HUDEP-2 (cell line): ENCODE data around the gene TNFRSF1B.

Experiments used
- DNase-seq, 76 experiments: peaks; one replicate each; lab custom pipeline; 2025; ENCODE audit not compliant: unreplicated experiment in 76 of 76; lab: John Stamatoyannopoulos, UW

Gene TNFRSF1B

GRCh38 chr1:12173631-12174121 is 6.9 kb downstream of the TNFRSF1B start:
- DNase-seq, result peak in 1 of 76 experiments; percentile 16

DNA sequence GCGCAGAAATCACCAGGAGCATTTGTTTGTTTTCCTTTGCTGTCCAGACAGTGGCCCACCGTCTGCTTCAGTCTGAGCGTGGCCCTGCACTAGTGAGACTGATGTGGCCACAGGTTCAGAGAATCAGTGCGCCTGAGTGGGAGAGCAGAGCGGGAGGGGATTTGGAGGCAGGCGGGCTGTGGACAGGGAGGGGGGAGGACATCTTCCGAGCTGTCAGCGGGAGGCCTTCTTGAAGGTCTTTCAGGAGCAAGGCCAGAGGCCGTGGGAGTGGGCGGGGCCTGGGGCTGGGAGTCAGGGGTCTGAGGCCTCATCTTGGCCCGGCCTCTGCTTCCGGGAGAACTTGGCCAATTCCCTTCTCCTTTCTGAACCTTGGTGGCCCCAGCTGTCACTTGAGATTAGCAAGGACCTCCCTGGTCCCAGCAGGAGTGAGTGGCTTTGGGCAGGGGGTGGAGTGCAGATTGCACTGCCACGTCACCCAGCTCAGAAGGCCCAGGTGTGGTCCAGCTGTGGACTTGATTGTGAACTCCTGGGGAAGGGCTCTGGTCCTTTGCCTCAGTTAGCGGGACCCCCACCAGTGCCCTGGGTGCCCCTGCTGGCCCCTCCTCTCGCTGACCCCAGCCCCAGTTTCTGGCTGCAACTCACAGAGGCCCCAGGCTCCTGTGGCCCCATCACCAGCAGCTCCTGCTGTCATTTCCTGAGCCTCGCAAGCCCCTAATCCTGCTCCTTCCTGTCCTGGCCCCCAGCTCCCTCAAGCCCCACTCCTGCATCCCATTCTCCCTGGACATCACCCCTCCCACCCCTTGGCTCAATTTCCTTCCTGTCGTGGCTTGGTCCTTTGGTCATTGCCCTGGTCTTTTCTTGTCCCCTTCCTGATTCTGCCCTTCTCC is 8.4 kb downstream of the TNFRSF1B start:
- DNase-seq, result peak in 3 of 76 experiments; percentile 3 to 54 (median 48)

DNA sequence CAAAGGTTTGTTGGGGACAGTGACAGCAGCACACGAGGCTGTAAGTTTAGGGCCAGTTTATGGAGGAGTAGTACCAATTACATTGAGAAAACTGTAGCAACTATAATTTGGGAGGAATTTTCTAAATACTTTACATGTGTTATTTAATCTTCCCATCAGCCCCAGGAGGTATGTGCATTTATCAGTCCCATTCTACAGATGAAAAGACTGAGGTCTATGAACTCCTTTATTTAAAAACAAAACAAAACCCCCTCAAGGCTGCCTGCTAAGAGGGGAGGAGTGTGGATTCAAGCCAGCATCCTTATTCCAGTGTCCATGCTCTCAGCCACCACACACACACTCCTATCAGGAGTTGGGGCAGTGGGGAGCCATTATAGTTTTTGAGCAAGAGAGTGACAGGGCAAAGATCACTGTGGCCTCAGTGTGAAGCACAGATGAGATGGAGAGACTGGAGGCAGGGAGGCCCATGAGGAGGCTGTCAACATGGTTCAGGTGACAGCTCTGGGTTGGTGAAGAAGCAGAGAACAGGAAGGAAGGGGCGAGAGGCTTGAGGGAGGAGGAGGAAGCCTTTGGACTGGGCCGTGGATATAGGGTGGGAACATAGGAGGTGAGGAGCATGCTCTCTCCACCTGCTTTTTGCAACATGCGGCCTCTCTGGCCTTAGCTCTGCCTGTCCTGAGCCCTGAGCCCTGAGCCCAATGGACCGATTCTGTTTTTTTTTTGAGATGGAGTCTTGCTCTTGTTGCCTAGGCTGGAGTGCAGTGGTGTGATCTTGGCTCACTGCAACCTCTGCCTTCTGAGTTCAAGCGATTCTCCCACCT is 9.7 kb downstream of the TNFRSF1B start:
- no peak for DNase-seq

- no peak for DNase-seq
Observed at GRCh38 chr1:12177156-12177998, 10.6 kb downstream of the TNFRSF1B start.

DNA sequence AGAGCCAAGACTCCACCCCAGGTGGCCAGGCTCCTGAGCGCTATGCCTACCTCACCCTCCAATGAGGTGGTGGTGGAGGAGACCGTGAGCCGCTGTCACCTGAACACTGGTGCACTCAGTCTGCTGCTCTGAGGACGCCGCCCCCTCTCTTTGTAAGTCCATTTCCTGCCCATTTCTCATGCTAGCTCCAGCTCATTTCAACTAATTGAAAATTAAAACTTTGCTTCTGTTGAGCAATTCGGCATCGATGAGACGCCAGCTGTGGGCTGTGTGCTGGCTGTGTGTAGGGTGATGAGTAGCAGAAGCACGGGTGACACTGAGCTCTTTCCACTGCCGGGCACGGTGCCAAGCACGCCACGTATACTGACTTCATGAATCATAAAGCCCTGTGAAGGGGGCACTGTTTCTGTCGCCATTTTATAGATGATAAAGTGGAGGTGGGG is 11.2 kb downstream of the TNFRSF1B start:
- no peak for DNase-seq

DNA sequence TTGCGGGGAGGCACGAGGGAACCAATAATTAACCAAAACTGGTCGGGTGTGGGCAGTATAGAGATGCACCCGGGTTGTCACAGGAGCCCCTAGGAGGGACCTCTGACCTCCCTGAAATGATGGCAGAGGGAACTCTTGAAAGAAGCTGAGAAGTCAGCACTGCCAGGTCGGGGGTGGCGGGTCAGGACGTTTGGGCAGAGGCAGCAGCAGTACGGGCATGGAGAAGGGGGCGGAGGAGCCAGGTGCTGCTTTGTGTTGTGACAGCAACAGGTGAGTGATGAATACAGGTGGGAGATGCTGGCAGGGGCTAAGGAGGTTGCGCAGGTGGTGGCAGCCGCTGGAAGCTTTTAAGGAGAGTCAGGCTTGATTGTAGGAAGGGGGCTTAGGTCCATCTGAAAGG is 11.7 kb downstream of the TNFRSF1B start:
- no peak for DNase-seq

DNA sequence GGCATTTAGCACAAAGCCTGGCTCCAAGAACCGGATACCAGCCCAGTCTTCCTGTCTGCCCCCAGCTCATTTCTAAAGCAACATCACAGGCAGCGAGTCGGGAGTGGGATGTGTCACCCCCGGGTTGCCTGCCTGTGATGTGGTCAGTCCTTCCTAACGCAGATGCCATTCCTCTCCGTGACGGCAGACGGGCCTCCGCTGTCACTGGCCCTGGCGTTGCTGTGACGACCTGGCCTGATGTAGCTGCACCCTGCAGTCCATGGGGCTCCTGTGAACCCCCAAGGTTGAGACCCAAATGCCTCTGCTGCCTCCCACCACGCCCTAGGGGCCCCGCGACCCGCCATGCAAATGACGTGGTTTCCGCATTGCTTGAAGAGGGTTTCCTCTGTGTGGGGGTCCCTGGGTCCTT is 12.3 kb downstream of the TNFRSF1B start:
- DNase-seq, result no peak

- DNase-seq, result no peak
Observed at GRCh38 chr1:12179676-12180075, 12.9 kb downstream of the TNFRSF1B start.

- no peak for DNase-seq
Observed at GRCh38 chr1:12180315-12180714, 13.5 kb downstream of the TNFRSF1B start.

DNA sequence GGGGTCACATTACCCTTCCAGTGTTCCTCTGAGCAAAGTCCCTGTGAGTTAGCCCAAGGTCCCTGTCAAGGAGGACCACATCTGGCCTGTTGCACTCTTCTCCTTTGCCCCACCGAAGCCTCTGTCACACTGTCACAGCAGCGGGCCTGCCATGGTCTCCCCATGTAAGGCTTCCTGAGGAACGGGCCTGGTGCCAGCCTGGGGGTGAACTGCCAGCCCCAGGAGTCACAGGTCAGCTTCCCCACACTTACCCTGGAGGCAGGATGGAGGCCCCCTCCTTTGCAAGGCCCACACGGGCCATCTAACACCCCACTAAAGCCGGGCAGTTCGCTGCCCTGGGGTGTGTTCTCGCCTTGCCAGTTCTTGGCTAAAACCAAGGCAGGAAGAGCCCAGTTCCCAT is 14.1 kb downstream of the TNFRSF1B start:
- no peak for DNase-seq

GRCh38 chr1:12181568-12181967 is 14.8 kb downstream of the TNFRSF1B start:
- DNase-seq, result no peak

- no peak for DNase-seq
Observed at GRCh38 chr1:12182410-12182984, 15.7 kb downstream of the TNFRSF1B start.

- DNase-seq, result no peak
Observed at GRCh38 chr1:12183095-12183794, 16.5 kb downstream of the TNFRSF1B start.

- no peak for DNase-seq
Observed at GRCh38 chr1:12184008-12184681, 17.4 kb downstream of the TNFRSF1B start.

GRCh38 chr1:12185036-12185917 is 18.5 kb downstream of the TNFRSF1B start:
- DNase-seq, result no peak

GRCh38 chr1:12185918-12186678 is 19.3 kb downstream of the TNFRSF1B start:
- no peak for DNase-seq

GRCh38 chr1:12186679-12186985 is 19.8 kb downstream of the TNFRSF1B start:
- DNase-seq, result no peak

DNA sequence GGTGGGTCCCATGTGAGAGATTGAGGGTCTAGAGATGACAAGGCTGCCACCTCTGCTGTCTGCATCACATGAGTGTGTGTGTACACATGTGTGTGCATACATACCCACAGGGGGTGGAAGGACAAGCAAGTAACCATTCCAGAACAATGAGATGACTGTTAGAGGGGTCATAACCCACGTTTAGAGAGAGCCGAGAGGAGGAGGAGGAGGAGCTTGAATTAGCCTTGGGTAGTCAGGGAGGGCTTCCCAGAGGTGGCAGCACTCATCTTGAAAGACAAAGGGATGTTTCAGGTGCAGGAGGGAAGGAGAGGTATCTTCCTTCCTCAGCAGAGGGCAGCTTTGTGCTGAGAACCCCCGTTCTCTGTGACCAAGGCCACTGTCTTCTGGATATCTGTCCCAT is 21.3 kb downstream of the TNFRSF1B start:
- no peak for DNase-seq
